GM10248 (cell line): ENCODE data around the gene CCDC138.

Experiments
- CTCF ChIA-PET: fragments of 300-600 bp; sonication (Branson Sonifier 250); formaldehyde crosslinking; extraction: SDS; loops from one replicate; lab custom pipeline; 2021; ENCODE audit warnings: antibody characterized with exemption; lab: Yijun Ruan, JAX
- POLR2A ChIA-PET: fragments of 350-650 bp; sonication (Branson Sonifier 250); formaldehyde crosslinking; extraction: SDS; loops from one replicate; lab custom pipeline; 2020; ENCODE audit warnings: antibody characterized with exemption; lab: Yijun Ruan, JAX
- DNase-seq: peaks from one replicate; pipeline ENCODE4 v3.0.0; 2012; ENCODE audit errors: extremely low spot score
- CTCF ChIP-seq: IDR thresholded peaks from 2 replicates; pipeline ENCODE4 v1.5.1; 2012; ENCODE audit warnings: mild to moderate bottlenecking, low read depth; ENCODE audit errors: extremely low read depth, missing control alignments, control extremely low read depth

CCDC138 gene

GRCh38 chr2:108918156-108918874 is 131.7 kb downstream of the CCDC138 start:
- CTCF ChIA-PET = no interaction called here
- no peak for TF ChIP-seq CTCF
- DNase-seq = no peak
- POLR2A ChIA-PET = no interaction called here

- ChIA-PET CTCF (no interaction called here), POLR2A (no interaction called here)
- no peak for DNase-seq
- no peak for TF ChIP-seq CTCF
These were observed 132.4 kb downstream of the CCDC138 start for GRCh38 chr2:108918941-108919341.

GRCh38 chr2:108919571-108920373 is 133.2 kb downstream of the CCDC138 start:
- TF ChIP-seq CTCF = no peak
- ChIA-PET CTCF (no interaction called here), POLR2A (no interaction called here)
- no peak for DNase-seq

GRCh38 chr2:108920686-108921085 is 134.1 kb downstream of the CCDC138 start:
- DNase-seq = no peak
- ChIA-PET POLR2A (no interaction called here), CTCF (no interaction called here)
- TF ChIP-seq CTCF = no peak

GRCh38 chr2:108921096-108922030 is 134.8 kb downstream of the CCDC138 start:
- DNase-seq = no peak
- TF ChIP-seq CTCF = no peak
- ChIA-PET POLR2A (no interaction called here), CTCF (no interaction called here)
